Measurements from ENCODE around the gene DAZL. TPM values are rescaled to one million over a fixed set of nuclear protein-coding genes. Genes with fewer than 3 reads are reported as not detected.

DAZL gene
- total RNA-seq, 1 donor from 2014 or later = not detected

GRCh38 chr3:16568115-16568514 is 37.1 kb downstream of the DAZL start:
- H3K36me3 Mint-ChIP-seq (ENCODE audit: low read depth) = no peaks in the 10 kb centered on the region
- no peak overlapping the region for H3K4me3 Mint-ChIP-seq (ENCODE audit: unreplicated experiment)
- no peak for DNase-seq (ENCODE audit: low spot score)
- TF ChIP-seq CTCF (IDR thresholded peaks at IDR 0.05) = no peak
- peaks cover 34% of the 10 kb centered on the region for H3K27me3 Mint-ChIP-seq (ENCODE audit: low read depth)
- peaks cover 7% of the 10 kb centered on the region for H3K9me3 Mint-ChIP-seq (ENCODE audit: low read depth)
- no peak overlapping the region for H3K27ac Mint-ChIP-seq (ENCODE audit: unreplicated experiment)
- H3K4me1 Mint-ChIP-seq (ENCODE audit: low read depth) = no peaks in the 10 kb centered on the region

GRCh38 chr3:16559653-16560365 is 45.4 kb downstream of the DAZL start:
- TF ChIP-seq CTCF (IDR thresholded peaks at IDR 0.05) = no peak
- H3K4me1 Mint-ChIP-seq (ENCODE audit: low read depth) = no peaks in the 10 kb centered on the region
- peaks cover 4% of the 10 kb centered on the region for H3K9me3 Mint-ChIP-seq (ENCODE audit: low read depth)

GRCh38 chr3:16554126-16554525 is 51.1 kb downstream of the DAZL start:
- Mint-ChIP-seq H3K27ac (ENCODE audit: unreplicated experiment) (no peak overlapping the region), H3K4me1 (ENCODE audit: low read depth) (peaks cover 13% of the 10 kb centered on the region), H3K4me3 (ENCODE audit: unreplicated experiment) (no peak overlapping the region), H3K36me3 (ENCODE audit: low read depth) (no peaks in the 10 kb centered on the region), H3K27me3 (ENCODE audit: low read depth) (peaks cover 10% of the 10 kb centered on the region), H3K9me3 (ENCODE audit: low read depth) (no peaks in the 10 kb centered on the region)
- no peak for TF ChIP-seq CTCF (IDR thresholded peaks at IDR 0.05)
- no peak for DNase-seq (ENCODE audit: low spot score)

More at GRCh38 chr3:16559653-16560365, 45.4 kb downstream of the DAZL start:
- Mint-ChIP-seq H3K27me3 (ENCODE audit: low read depth) (peaks cover 17% of the 10 kb centered on the region), H3K27ac (ENCODE audit: unreplicated experiment) (no peak overlapping the region), H3K4me3 (ENCODE audit: unreplicated experiment) (no peak overlapping the region), H3K36me3 (ENCODE audit: low read depth) (no peaks in the 10 kb centered on the region)
- DNase-seq (ENCODE audit: low spot score) = no peak

- Mint-ChIP-seq H3K27me3 (ENCODE audit: low read depth) (peaks cover 5% of the 10 kb centered on the region), H3K9me3 (ENCODE audit: low read depth) (peaks cover 2% of the 10 kb centered on the region), H3K36me3 (ENCODE audit: low read depth) (no peaks in the 10 kb centered on the region), H3K27ac (ENCODE audit: unreplicated experiment) (no peak overlapping the region), H3K4me1 (ENCODE audit: low read depth) (peaks cover 15% of the 10 kb centered on the region), H3K4me3 (ENCODE audit: unreplicated experiment) (no peak overlapping the region)
- no peak for DNase-seq (ENCODE audit: low spot score)
- no peak for TF ChIP-seq CTCF (IDR thresholded peaks at IDR 0.05)
Measured at GRCh38 chr3:16552757-16553156, 52.5 kb downstream of the DAZL start.

- peak overlapping the region; percentile 89 for H3K27ac Mint-ChIP-seq (ENCODE audit: unreplicated experiment)
- H3K9me3 Mint-ChIP-seq (ENCODE audit: low read depth) = peaks cover 2% of the 10 kb centered on the region
- H3K36me3 Mint-ChIP-seq (ENCODE audit: low read depth) = no peaks in the 10 kb centered on the region
Measured at GRCh38 chr3:16551342-16551976, 53.8 kb downstream of the DAZL start.

More at GRCh38 chr3:16551342-16551976, 53.8 kb downstream of the DAZL start:
- H3K4me1 Mint-ChIP-seq (ENCODE audit: low read depth) = peaks cover 15% of the 10 kb centered on the region
- H3K4me3 Mint-ChIP-seq (ENCODE audit: unreplicated experiment) = no peak overlapping the region
- DNase-seq (ENCODE audit: low spot score) = no peak
- TF ChIP-seq CTCF (IDR thresholded peaks at IDR 0.05) = no peak
- peaks cover 3% of the 10 kb centered on the region for H3K27me3 Mint-ChIP-seq (ENCODE audit: low read depth)
